Measurements from ENCODE around the gene RASAL2. TPM values are rescaled to one million over a fixed set of nuclear protein-coding genes. Genes with fewer than 3 reads are reported as not detected.

RASAL2 gene
- total RNA-seq, 4 donors from 2014 or later, result 17.0 to 27.4 (median 20.2) TPM

DNA sequence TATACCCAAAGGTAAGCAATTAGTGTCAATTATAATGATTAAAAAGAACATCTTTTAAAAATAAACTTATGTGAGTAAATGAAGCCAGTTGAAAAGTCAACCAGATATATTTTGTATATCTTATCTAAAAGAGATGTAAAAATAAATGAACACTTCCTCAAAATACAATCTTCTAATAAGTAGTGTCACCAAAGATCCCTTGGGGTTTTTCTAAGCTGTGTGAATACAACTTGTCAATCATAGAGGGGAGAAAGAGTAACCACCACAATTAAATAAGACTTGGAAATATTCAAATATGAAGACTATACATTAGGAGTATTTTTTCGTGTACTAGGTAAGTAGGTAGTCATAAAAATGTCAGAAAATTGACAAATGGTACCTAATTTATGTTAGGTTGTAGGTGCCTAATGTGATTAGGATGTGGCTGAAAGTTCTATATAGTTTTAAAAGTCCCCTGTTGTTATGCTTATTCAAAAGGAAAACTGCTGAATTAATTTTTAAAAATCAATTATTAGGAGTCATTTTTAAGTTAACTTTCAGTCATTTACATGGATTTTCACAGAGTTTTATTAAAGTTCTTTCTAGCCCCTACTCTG lies 72.6 kb downstream of the RASAL2 start:
- Histone ChIP-seq H3K4me1 (no peaks in the 10 kb centered on the region), H3K36me3 (no peaks in the 10 kb centered on the region), H3K4me3 (no peak overlapping the region), H3K27me3 (no peaks in the 10 kb centered on the region), H3K9me3 (no peaks in the 10 kb centered on the region), H3K27ac (no peak overlapping the region)
- WGBS, 2 donors (ENCODE audit: low coverage in 1 of 2), result 75 to 78% methylated on average over 1 of the region's 1 CpG
- TF ChIP-seq POLR2AphosphoS5 (IDR thresholded peaks at IDR 0.05) (no peak), EP300 (IDR thresholded peaks at IDR 0.05) (no peak), POLR2A (IDR thresholded peaks at IDR 0.05) (no peak)
- TF ChIP-seq, protein P1, sequence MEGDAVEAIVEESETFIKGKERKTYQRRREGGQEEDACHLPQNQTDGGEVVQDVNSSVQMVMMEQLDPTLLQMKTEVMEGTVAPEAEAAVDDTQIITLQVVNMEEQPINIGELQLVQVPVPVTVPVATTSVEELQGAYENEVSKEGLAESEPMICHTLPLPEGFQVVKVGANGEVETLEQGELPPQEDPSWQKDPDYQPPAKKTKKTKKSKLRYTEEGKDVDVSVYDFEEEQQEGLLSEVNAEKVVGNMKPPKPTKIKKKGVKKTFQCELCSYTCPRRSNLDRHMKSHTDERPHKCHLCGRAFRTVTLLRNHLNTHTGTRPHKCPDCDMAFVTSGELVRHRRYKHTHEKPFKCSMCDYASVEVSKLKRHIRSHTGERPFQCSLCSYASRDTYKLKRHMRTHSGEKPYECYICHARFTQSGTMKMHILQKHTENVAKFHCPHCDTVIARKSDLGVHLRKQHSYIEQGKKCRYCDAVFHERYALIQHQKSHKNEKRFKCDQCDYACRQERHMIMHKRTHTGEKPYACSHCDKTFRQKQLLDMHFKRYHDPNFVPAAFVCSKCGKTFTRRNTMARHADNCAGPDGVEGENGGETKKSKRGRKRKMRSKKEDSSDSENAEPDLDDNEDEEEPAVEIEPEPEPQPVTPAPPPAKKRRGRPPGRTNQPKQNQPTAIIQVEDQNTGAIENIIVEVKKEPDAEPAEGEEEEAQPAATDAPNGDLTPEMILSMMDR (IDR thresholded peaks at IDR 0.05), result no peak
- no peak for ATAC-seq

DNA sequence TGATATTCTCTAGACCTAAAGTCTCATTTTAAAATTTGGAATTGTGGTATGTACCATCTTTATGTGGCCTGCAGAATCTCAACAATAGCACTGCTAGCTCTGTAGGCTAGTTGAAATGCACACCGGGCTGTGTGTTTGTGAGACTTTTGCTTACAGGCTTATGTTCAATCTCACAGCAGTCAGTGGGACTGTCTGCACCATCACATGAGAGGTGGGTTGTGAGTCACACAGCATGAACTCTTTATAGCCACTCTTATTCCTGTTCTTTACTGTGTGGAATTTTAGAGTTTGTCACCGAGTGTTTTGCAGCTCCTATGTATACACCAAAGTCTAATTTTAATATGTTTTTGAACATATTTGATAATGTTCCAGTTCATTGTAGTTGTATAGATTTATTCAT lies 74.6 kb downstream of the RASAL2 start:
- ATAC-seq, result no peak
- WGBS, 2 donors (ENCODE audit: low coverage in 1 of 2), result 79 to 85% methylated on average over 2 of the region's 2 CpGs
- Histone ChIP-seq H3K4me1 (no peaks in the 10 kb centered on the region), H3K27ac (no peak overlapping the region), H3K36me3 (no peaks in the 10 kb centered on the region), H3K9me3 (no peaks in the 10 kb centered on the region), H3K4me3 (no peak overlapping the region), H3K27me3 (no peaks in the 10 kb centered on the region)
- no peak for TF ChIP-seq EP300 (IDR thresholded peaks at IDR 0.05)

DNA sequence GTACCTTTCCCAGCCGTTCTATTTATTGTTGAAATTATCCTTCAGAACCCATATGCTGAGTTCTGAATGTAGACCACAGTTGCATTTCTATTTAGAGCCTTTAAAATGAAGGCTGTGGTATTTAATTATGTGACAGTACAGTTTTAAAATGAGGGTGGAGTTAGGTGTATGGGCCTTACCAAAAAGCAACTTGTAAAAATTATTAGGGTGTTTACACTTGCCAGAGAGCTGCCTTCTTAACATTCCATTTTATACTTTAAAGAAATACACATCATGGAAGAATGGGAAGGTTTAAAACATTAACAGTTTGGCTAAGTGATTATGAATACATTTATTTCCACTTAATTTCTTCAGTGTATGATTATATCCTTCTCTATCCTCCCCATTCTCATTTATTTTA lies 75.7 kb downstream of the RASAL2 start:
- no peaks in the 10 kb centered on the region for H3K9me3 ChIP-seq
- H3K27me3 ChIP-seq, result no peaks in the 10 kb centered on the region
- H3K27ac ChIP-seq, result no peak overlapping the region
- TF ChIP-seq POLR2AphosphoS5 (IDR thresholded peaks at IDR 0.05) (no peak), EP300 (IDR thresholded peaks at IDR 0.05) (no peak), POLR2A (IDR thresholded peaks at IDR 0.05) (no peak)
- TF ChIP-seq, protein P1 (IDR thresholded peaks at IDR 0.05), result no peak
- no peak overlapping the region for H3K4me3 ChIP-seq
- no peaks in the 10 kb centered on the region for H3K36me3 ChIP-seq
- WGBS, 2 donors (ENCODE audit: low coverage in 1 of 2), result 69 to 78% methylated on average over 1 of the region's 1 CpG
- ATAC-seq, result no peak
- H3K4me1 ChIP-seq, result peaks cover 0 to 8% (median 0%) of the 10 kb centered on the region in 3 donors

DNA sequence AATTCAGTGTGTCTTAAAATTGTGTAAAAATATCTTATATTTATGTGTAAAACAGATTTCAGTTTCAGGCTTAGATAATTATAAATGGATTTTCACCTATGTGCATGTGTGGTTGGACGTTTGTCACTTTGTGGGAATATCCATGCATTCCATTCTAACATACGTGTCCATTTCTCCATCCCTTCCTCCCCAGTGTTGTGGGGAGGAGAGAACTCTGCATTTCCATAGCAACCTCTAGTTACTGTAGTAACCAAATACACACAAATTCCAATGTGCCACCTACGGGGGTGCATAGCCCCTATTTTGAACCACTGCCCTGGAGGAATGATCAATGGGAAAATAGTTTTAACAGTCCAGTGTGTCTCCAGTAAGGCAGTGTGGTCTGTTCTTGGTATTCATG lies 79.0 kb downstream of the RASAL2 start:
- H3K4me3 ChIP-seq, result no peak overlapping the region
- no peak overlapping the region for H3K27ac ChIP-seq
- no peak for ATAC-seq
- TF ChIP-seq EP300 (IDR thresholded peaks at IDR 0.05) (no peak), POLR2AphosphoS5 (IDR thresholded peaks at IDR 0.05) (no peak), POLR2A (IDR thresholded peaks at IDR 0.05) (no peak)
- TF ChIP-seq, protein P1 (IDR thresholded peaks at IDR 0.05), result no peak
- H3K4me1 ChIP-seq, result peaks cover 0 to 12% (median 0%) of the 10 kb centered on the region in 3 donors
- H3K9me3 ChIP-seq, result no peaks in the 10 kb centered on the region
- H3K27me3 ChIP-seq, result no peaks in the 10 kb centered on the region
- no peaks in the 10 kb centered on the region for H3K36me3 ChIP-seq
- 63 to 69% methylated on average over 2 to 3 of the region's 3 CpGs for WGBS, 2 donors (ENCODE audit: low coverage in 1 of 2)

DNA sequence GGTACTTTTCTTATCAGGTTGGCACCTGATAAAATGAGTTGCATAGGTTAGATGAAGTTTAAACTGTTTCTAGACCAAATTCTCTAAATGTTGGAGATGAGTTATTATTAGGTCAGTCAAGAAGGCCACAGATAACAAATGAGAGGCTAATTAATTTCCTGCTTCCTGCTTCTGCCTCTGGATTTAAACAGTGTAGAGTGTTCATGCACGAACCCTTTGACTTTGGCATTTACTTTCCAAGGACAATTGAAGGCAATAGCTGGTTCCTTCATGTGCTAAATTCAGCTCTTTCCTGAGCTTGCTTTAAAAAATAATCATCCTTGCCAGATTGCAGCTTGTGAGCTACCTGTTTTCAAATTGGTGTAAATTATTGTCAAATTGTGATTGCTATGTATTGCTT lies 80.6 kb downstream of the RASAL2 start:
- Histone ChIP-seq H3K36me3 (no peaks in the 10 kb centered on the region), H3K4me3 (no peak overlapping the region), H3K9me3 (no peaks in the 10 kb centered on the region), H3K27me3 (no peaks in the 10 kb centered on the region), H3K27ac (no peak overlapping the region), H3K4me1 (peaks cover 0 to 12% (median 0%) of the 10 kb centered on the region in 3 donors)
- whole genome bisulfite sequencing, 2 donors (ENCODE audit: low coverage in 1 of 2), result 22 to 36% methylated on average over 1 of the region's 1 CpG
- no peak for ATAC-seq
- TF ChIP-seq, protein P1 (IDR thresholded peaks at IDR 0.05), result no peak
- TF ChIP-seq EP300 (IDR thresholded peaks at IDR 0.05) (no peak), POLR2AphosphoS5 (IDR thresholded peaks at IDR 0.05) (no peak), POLR2A (IDR thresholded peaks at IDR 0.05) (no peak)
